Effector memory CD8-positive, alpha-beta T cell (primary cell): ENCODE measurements around the gene C9orf43.
"Not testable (repeated sequence)": the region's sequence is repeated elsewhere in the genome, so short reads cannot be mapped to it uniquely, and the experiment has no call there.

Source experiments
- ATAC-seq: fragments of 150-1000 bp; cut with Tn5 transposase; replicated peaks from 2 replicates; pipeline ENCODE4 v1.10.0; 2021; ENCODE audit warnings: mild to moderate bottlenecking, moderate library complexity
- DNase-seq, 3 experiments: peaks; one replicate each; pipeline ENCODE4 v3.0.0; 2021
- H3K27ac Mint-ChIP-seq, 2 donors: one replicate each; pipeline ENCODE4 v1.8.0; 2022; ENCODE audit warnings: mild to moderate bottlenecking in 2 of 2, mixed read lengths in 2 of 2, moderate library complexity in 2 of 2
- H3K27me3 Mint-ChIP-seq, 2 donors: one replicate each; pipeline ENCODE4 v1.8.0; 2022; ENCODE audit warnings: mixed read lengths in 2 of 2
- H3K36me3 Mint-ChIP-seq: one replicate; pipeline ENCODE4 v1.8.0; 2022; ENCODE audit warnings: mild to moderate bottlenecking, moderate library complexity, mixed read lengths; ENCODE audit not compliant: insufficient read depth
- H3K4me1 Mint-ChIP-seq, 2 donors: one replicate each; pipeline ENCODE4 v1.8.0; 2022; ENCODE audit warnings: low read depth in 2 of 2, mixed read lengths in 2 of 2
- H3K4me3 Mint-ChIP-seq, 2 donors: one replicate each; pipeline ENCODE4 v1.8.0; 2022; ENCODE audit warnings: mild to moderate bottlenecking in 2 of 2, mixed read lengths in 2 of 2, moderate library complexity in 2 of 2
- H3K9me3 Mint-ChIP-seq, 2 donors: one replicate each; pipeline ENCODE4 v1.8.0; 2022; ENCODE audit warnings: mixed read lengths in 2 of 2

C9orf43 gene

GRCh38 chr9:113409883-113410206 is 702 bp upstream of the C9orf43 start:
- no peak for ATAC-seq
- H3K9me3 Mint-ChIP-seq = no peaks in the 10 kb centered on the region
- no peak for DNase-seq
- peaks cover 23 to 25% of the 10 kb centered on the region in 2 donors for H3K4me1 Mint-ChIP-seq
- no peaks in the 10 kb centered on the region for H3K27me3 Mint-ChIP-seq
- H3K36me3 Mint-ChIP-seq = peaks cover 47% of the 10 kb centered on the region
- peak overlapping the region; percentile 98 for H3K4me3 Mint-ChIP-seq
- H3K27ac Mint-ChIP-seq = peak overlapping the region; percentile 98 to 99

GRCh38 chr9:113416149-113416721 is 5.7 kb downstream of the C9orf43 start:
- H3K9me3 Mint-ChIP-seq = no peaks in the 10 kb centered on the region
- DNase-seq (no peak), ATAC-seq (no peak)
- peaks cover 2% of the 10 kb centered on the region for H3K36me3 Mint-ChIP-seq
- no peaks in the 10 kb centered on the region for H3K27me3 Mint-ChIP-seq
- no peaks in the 10 kb centered on the region for H3K4me1 Mint-ChIP-seq
- H3K27ac Mint-ChIP-seq = no peak overlapping the region
- H3K4me3 Mint-ChIP-seq = no peak overlapping the region

GRCh38 chr9:113417370-113417769 is 6.8 kb downstream of the C9orf43 start:
- DNase-seq = no peak
- Mint-ChIP-seq H3K27ac (no peak overlapping the region), H3K36me3 (no peaks in the 10 kb centered on the region), H3K9me3 (no peaks in the 10 kb centered on the region), H3K4me3 (no peak overlapping the region), H3K4me1 (no peaks in the 10 kb centered on the region), H3K27me3 (no peaks in the 10 kb centered on the region)
- ATAC-seq = no peak

- Mint-ChIP-seq H3K4me3 (no peak overlapping the region), H3K4me1 (no peaks in the 10 kb centered on the region), H3K36me3 (no peaks in the 10 kb centered on the region), H3K9me3 (no peaks in the 10 kb centered on the region), H3K27ac (no peak overlapping the region), H3K27me3 (peaks cover 14 to 33% of the 10 kb centered on the region in 2 donors)
- no peak for ATAC-seq
- no peak for DNase-seq
Observed at GRCh38 chr9:113421726-113422125, 11.2 kb downstream of the C9orf43 start.

- Mint-ChIP-seq H3K27ac (peak overlapping the region in 1 of 2 donors; percentile 12), H3K4me1 (no peaks in the 10 kb centered on the region), H3K36me3 (no peaks in the 10 kb centered on the region), H3K4me3 (no peak overlapping the region), H3K27me3 (peaks cover 14 to 37% of the 10 kb centered on the region in 2 donors), H3K9me3 (no peaks in the 10 kb centered on the region)
- DNase-seq (no peak), ATAC-seq (no peak)
Observed at GRCh38 chr9:113425072-113425471, 14.5 kb downstream of the C9orf43 start.

- DNase-seq (no peak), ATAC-seq (no peak)
- no peaks in the 10 kb centered on the region for H3K9me3 Mint-ChIP-seq
- H3K27me3 Mint-ChIP-seq = peaks cover 14 to 37% of the 10 kb centered on the region in 2 donors
- no peak overlapping the region for H3K27ac Mint-ChIP-seq
- no peak overlapping the region for H3K4me3 Mint-ChIP-seq
- no peaks in the 10 kb centered on the region for H3K4me1 Mint-ChIP-seq
- no peaks in the 10 kb centered on the region for H3K36me3 Mint-ChIP-seq
Observed at GRCh38 chr9:113426701-113427100, 16.2 kb downstream of the C9orf43 start.

GRCh38 chr9:113427629-113428028 is 17.1 kb downstream of the C9orf43 start:
- H3K27ac Mint-ChIP-seq = no peak overlapping the region
- DNase-seq (no peak), ATAC-seq (no peak)
- no peak overlapping the region for H3K4me3 Mint-ChIP-seq
- H3K4me1 Mint-ChIP-seq = no peaks in the 10 kb centered on the region
- no peaks in the 10 kb centered on the region for H3K9me3 Mint-ChIP-seq
- H3K27me3 Mint-ChIP-seq = peaks cover 14 to 36% of the 10 kb centered on the region in 2 donors
- no peaks in the 10 kb centered on the region for H3K36me3 Mint-ChIP-seq

GRCh38 chr9:113428062-113428615 is 17.6 kb downstream of the C9orf43 start:
- no peaks in the 10 kb centered on the region for H3K36me3 Mint-ChIP-seq
- no peak overlapping the region for H3K27ac Mint-ChIP-seq
- ATAC-seq (no peak), DNase-seq (no peak)
- no peaks in the 10 kb centered on the region for H3K4me1 Mint-ChIP-seq
- H3K4me3 Mint-ChIP-seq = no peak overlapping the region
- H3K27me3 Mint-ChIP-seq = peaks cover 14 to 31% of the 10 kb centered on the region in 2 donors
- H3K9me3 Mint-ChIP-seq = no peaks in the 10 kb centered on the region

- Mint-ChIP-seq H3K27ac (no peak overlapping the region), H3K4me1 (no peaks in the 10 kb centered on the region), H3K9me3 (no peaks in the 10 kb centered on the region), H3K36me3 (no peaks in the 10 kb centered on the region), H3K27me3 (peaks cover 0 to 18% of the 10 kb centered on the region in 2 donors), H3K4me3 (no peak overlapping the region)
- ATAC-seq = no peak
- no peak for DNase-seq
Observed at GRCh38 chr9:113431191-113431590, 20.6 kb downstream of the C9orf43 start.

GRCh38 chr9:113436728-113437515 is 26.4 kb downstream of the C9orf43 start:
- no peak for DNase-seq
- Mint-ChIP-seq H3K4me1 (no peaks in the 10 kb centered on the region), H3K36me3 (no peaks in the 10 kb centered on the region), H3K9me3 (no peaks in the 10 kb centered on the region), H3K4me3 (no peak overlapping the region), H3K27me3 (peaks cover 0 to 9% of the 10 kb centered on the region in 2 donors), H3K27ac (no peak overlapping the region)
- ATAC-seq = no peak

- not testable (repeated sequence) for H3K27me3 Mint-ChIP-seq, H3K36me3 Mint-ChIP-seq, H3K4me1 Mint-ChIP-seq, ATAC-seq, DNase-seq, H3K9me3 Mint-ChIP-seq, H3K4me3 Mint-ChIP-seq
- H3K27ac Mint-ChIP-seq = peak overlapping the region in 1 of 2 donors; percentile 65
Observed at GRCh38 chr9:113437716-113438115, 27.2 kb downstream of the C9orf43 start.

GRCh38 chr9:113444736-113445135 is 34.2 kb downstream of the C9orf43 start:
- DNase-seq = no peak
- H3K4me3 Mint-ChIP-seq = no peak overlapping the region
- no peak for ATAC-seq
- no peak overlapping the region for H3K27ac Mint-ChIP-seq
- no peaks in the 10 kb centered on the region for H3K36me3 Mint-ChIP-seq
- no peaks in the 10 kb centered on the region for H3K9me3 Mint-ChIP-seq
- no peaks in the 10 kb centered on the region for H3K27me3 Mint-ChIP-seq
- H3K4me1 Mint-ChIP-seq = no peaks in the 10 kb centered on the region

GRCh38 chr9:113446323-113446740 is 35.8 kb downstream of the C9orf43 start:
- Mint-ChIP-seq H3K9me3 (no peaks in the 10 kb centered on the region), H3K27ac (no peak overlapping the region), H3K4me1 (peaks cover 0 to 3% of the 10 kb centered on the region in 2 donors), H3K4me3 (no peak overlapping the region), H3K36me3 (no peaks in the 10 kb centered on the region), H3K27me3 (no peaks in the 10 kb centered on the region)
- peak; percentile 40 for ATAC-seq
- peak in 2 of 3 experiments; percentile 8 to 13 for DNase-seq

- peaks cover 0 to 3% of the 10 kb centered on the region in 2 donors for H3K4me1 Mint-ChIP-seq
- no peaks in the 10 kb centered on the region for H3K36me3 Mint-ChIP-seq
- H3K4me3 Mint-ChIP-seq = no peak overlapping the region
- ATAC-seq (no peak), DNase-seq (no peak)
- H3K27me3 Mint-ChIP-seq = no peaks in the 10 kb centered on the region
- H3K27ac Mint-ChIP-seq = no peak overlapping the region
- no peaks in the 10 kb centered on the region for H3K9me3 Mint-ChIP-seq
Observed at GRCh38 chr9:113449376-113449775, 38.8 kb downstream of the C9orf43 start.
